ENCODE results near the gene ITGB7.

The ITGB7 gene

DNA sequence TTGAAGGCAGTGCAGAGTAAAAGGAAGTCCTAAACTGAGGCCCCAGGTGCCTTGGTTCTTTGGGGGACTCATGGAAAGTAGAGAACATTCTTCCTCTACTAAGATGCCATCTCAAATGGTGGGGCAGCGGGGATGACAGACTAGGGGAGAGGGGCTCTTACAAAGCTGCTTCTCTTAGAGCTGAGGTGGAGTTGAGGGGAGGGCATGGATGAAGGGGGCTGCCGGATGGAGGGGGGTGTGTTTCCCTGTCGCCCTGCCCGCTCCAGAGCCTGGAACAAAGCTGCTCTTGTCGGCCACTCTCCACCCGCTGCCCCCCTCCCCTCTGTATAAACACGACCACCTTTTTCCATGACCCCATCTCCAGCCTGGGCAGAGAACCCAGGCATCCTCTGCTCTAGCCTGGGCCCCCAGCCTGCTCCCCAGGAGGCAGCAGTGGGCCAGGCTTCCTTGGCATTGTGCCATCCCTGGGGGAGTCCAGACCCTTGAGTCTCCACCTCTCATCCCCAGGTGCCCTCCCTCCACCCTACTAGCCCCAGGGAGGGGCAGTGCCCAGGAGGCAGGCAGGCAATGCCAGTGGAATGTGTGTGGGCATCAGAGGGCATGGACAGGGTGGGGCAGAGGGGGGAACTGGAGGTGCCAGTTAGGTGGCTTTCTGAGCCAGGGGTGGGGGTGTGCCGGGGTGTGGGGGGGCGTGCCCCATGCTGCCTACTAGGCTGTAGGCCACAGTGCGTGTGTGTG lies 23.2 kb upstream of the ITGB7 start:
- no peak for DNase-seq

DNA sequence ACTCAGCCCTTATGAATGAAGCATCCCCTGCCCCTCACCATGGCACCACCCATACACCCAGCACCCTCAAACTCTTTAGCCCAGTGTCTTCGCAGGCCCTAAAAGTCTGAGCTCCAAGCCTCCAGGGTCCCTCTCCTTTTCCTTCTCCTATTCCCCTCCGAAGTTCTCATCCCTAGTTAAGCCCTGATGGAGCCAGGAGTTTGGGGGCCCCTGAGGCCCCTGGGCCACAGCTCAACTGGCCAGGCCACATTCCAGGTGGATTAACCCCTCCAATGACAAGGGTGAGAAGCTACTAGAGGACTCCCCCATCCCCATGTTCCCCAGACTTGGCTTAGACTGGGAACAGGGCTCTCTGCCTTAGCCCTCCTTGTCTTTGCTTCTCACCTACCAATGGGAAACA lies 22.4 kb upstream of the ITGB7 start:
- no peak for DNase-seq

DNA sequence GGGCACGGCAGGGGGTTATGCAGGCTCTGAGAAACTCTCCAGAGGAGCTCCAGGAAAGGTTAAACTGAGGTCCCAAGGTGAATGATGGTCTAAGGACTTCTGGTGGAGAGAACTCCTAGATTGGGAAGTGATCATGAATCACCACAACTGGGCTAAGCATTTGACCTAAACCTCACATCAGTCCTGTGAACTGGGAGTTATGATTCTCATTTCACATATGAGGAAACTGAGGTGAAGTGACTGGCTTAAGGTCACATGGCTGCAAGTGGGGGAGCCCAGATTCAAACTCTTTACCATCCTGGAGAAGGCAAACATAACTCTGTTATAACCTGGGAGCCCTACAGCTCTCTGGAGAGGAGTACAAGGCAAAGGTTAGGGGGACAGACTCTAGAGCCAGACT lies 20.8 kb upstream of the ITGB7 start:
- DNase-seq, result no peak

DNA sequence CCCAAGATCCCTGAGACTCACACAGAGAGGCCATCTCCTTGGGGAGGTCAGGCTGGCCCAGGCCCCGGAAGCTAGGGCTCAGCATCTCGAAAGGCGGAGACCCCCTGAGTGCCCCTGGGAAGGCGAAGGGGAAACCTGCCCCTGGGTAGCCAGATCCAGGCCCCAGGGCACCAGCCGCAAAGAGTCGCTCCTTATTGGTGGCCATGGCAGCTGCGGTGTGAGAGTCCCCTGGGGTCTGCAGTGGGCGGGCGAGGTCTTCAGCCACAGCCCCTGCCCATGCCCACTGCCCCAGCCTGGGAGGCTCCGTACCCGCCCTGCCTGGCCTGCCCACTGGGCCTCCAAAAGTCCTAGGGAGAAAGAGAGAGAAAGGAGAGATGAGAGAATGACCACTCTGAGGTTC lies 20.3 kb upstream of the ITGB7 start:
- DNase-seq, result no peak

DNA sequence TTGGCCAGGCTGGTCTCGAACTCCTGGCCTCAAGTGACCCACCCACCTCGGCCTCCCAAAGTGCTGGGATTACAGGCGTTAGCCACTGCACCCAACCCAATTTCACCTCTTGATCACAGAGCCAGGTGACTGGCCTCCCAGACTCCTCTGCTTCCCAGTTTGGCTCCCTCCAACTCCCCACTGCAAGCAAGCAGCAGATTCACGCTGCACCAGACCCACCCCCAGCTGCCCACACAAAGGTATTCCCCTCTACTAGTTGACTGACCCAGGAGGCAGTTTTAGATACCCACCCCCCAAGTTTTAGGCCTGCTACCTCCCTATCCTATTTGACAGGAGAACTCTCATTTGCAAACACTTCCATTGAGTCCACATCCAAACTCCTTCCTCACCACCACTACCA lies 19.8 kb upstream of the ITGB7 start:
- DNase-seq, result no peak

DNA sequence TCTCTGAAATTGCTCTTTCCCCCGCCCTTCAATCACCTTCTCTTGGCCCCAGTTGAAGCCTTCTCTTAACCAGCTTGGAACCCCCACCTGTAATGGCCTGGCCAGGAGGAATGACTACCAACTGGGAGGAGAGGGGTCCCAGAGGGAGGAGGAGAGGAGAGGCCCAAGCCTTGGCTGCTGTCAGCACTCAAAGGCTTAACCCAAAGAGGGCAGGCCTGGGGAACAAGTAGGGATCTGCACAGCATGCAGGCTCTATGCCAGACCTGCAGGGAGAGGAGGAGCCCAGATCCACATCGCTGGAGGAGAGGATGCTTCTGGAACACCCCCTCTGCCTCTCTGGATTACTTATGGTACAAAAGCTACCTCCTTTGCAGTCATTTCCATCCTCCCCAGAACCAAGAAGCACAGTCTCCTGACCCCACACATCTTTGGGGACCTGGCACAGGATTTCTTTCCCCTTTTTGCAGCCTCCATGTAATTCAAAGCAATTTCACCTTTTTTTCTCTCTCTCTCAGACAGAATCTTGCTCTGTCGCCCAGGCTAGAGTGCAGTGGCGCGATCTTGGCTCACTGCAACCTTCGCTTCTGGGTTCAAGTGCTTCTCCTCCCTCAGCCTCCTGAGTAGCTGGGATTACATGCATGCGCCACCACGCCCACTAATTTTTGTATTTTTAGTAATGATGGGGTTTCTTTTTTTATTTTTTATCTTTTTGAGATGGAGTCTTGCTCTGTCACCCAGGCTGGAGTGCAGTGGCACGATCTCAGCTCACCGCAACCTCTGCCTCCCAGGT lies 18.8 kb upstream of the ITGB7 start:
- DNase-seq, result no peak

DNA sequence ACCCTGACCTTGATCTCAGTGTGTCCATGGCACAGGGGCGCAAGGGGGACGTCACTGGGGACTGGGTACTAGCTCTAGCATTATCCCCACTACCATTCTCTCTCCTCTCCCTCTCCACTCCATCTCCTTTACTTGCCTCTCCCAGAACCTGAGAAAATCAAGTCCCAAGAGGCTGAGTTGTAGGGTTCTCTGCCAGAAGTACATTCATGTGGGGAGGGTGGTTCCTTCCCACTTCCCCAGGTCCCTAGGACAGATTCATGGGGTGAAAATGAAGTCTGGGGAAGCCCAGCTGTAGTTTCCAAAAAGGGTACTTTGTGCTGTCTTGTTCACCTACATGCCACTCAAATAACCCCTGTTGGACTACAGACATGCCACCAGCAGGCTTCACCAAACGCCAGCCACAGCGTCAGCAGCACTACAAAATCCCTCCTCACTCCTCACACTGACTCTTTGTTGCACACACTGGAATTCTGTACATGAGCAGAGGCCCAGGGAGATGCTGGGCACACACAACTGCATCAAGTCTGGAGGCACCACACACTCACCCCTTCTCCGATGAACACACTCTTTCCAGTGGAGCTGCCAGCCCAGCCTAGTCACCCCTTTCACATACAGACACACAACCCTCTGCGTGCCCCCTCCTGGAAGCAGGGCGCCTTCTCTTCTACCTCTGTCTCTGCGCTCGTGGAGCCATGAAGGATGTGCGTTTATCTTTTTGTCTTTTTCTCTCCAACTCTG lies 18.0 kb upstream of the ITGB7 start:
- no peak for DNase-seq

DNA sequence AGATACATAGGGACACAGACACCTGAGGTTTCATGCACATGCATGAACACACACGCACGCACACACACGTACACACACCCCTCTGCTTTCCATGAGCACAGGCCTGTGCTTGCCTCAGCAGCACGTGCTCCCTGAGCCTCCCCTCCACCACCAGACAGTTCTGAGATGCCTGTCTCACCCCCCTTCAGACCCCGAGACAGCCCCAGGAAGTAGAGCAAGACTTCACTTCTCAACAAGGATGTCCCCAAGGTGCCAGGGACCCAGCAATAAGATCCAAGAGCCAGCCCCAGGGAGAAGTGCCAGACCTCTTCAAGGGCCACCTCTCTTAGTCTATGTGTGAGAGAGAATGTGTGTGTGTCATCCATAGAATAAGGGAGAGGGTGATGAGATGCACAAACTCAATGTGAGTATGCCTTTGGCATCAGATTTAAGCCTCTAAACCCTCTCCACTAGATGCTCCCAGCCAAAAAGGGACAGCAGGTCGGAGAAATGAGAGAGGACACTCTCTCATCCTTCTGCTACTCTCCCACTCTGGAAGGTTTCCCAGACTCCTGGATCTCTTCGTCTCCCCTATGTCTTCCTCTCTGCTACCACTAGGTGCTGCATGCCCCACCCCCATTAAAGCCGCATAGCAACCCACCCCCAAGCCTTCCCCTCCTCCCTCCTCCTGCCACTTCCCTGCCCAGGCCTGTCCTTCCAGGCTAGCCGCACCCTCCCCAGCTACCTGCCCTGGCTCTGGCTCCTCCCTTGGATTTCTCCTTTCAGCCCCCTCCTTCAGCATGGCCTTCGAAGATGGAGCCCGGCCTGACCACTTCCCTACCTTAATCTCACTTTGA lies 17.2 kb upstream of the ITGB7 start:
- DNase-seq, result no peak

DNA sequence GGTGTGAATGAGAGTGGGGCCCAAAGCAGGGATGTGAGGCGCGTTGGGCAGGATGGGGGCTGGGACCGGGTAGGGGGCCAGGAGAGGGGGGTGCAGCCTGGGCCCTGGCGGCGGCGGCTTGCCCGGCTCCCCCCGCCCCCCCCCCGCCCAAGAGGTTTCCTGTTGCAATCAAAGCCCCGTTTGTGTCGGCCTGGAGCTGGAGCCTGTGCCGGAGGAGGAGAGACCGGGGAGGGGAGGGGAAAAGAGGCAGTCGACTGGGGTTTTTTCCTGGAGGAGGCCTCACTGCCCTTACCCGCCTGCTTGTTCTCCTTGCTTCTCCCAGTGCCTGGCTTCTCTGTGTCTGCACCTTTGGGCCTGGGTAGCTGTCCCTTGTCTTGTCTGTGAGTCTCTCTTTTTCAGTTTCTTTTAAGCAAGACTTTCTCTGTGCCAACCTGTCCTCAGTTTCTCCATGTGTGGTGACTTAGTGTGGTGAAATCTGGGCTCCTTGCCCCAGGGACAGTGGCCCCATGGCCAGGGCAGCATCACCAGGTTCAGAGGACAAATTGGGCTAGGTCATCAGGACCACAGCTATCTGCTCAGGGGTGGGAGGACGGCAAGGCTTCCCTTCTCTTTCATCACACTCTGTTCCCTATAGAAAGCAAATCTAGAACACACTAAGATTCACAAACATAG lies 16.5 kb upstream of the ITGB7 start:
- DNase-seq, result no peak

DNA sequence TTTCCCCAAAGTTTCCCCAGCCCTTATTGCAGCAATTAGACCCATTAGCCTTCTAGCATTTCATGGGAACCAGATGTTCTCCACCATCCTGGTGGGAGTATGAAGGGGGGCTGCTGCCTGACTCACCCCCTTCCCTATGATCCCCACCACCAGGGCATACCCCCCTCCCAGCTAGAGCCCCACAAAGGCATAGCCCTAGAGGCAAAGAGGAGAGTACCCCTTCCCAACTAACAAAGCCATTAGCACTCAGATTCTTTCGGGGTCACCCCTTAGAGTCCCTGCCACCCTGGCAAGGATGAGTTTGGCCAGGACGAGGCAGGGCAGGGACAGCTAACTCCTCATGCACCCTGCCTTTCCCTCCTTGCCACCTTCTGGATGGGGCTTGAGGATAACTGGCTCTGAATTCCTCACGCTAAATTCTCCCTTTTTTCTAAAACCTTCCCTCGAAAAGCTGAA lies 15.8 kb upstream of the ITGB7 start:
- DNase-seq, result no peak

DNA sequence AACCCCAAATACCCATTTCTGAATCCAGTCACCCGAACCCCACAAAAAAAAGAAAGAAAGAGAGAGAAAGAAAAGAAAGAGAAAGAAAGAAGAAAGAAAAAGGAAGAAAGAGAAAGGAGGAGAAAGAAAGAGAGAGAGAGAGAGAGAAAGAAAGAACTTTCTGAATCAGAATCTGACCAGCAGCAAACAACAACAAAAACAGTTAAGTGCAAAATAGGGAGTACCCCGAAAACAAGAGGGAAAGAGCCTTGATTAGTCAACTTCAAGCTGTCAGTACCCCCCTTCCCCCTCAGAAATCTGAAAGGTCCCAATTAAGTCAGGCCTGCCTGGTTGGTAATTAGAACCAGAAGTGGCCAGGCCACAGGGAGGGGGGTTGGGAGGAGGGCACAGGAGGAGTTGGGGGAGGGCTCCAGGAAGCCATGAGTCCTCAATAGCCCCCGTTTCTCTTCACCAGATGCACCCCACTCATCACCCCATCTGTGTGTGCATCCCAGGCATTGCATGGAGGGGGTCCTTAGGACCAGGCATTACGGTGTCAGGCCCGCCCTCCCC lies 15.2 kb upstream of the ITGB7 start:
- no peak for DNase-seq

DNA sequence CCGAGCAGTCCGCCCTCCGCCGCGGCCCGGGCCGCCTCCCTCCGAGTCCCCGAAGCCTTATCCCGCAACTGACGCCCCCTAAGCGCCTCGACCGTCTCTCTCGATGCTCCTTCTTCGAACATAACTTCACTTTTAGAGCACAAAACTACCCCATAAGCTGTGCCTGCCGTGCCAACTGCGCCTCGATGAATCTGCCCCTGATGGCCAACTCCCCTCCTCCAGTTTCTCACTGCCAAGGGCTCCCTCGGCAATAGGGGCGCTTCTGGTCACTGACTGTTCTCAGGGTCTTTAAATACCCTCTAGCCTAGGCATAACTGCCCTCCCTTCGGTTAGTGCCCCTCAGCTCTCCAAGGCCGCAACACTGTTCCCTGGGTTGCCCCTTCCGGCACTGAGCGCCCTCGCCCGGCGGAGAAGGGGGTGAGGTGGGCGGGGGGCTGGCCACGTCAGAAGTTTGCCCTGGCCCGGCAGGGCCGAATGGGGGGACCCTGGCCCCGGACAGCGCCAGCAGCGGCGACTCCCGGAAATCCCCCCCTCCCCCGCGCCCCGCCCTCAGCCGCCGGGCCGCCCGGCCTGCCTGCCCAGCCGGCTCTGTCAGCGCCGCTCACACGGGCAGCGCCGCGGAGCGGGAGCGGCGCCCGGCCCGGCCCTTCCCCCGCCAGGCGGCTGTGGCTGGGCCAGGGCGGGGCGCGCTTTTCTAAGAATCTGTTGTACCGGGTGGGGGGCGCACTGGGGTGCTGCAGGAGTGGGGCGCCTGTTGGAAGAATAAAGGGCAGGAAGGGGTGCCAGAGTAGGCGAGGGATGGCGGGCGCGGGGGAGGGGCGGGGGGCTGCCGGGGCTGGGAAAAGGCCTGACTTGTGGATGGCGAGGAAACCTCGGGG lies 14.4 kb upstream of the ITGB7 start:
- peak; percentile 62 for DNase-seq

DNA sequence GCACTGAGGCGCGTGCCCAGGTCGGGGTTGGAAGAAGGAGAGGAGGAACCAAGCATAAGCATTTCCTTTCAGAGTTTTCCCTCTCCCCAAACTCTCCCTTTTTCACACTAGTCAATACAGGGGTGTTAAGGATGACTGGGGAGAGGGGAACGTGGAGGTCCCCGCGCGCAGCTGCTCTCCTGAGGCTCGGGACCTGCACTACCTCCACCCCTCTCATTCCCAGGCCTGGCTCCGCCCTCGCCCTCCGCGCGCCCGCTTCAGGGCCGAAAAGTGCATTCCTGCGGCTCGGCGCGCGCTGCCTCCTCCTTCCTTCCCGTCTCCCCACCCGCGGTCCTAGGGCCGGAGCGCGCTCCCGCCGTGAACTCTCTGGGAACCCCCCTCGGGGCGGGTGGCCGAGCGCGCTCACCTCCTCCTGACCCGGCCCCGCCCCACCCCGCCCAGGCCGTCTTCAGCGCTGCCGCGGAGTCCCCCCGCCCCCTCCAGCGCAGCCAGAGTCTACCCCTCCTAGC lies 13.7 kb upstream of the ITGB7 start:
- peak; percentile 75 for DNase-seq

DNA sequence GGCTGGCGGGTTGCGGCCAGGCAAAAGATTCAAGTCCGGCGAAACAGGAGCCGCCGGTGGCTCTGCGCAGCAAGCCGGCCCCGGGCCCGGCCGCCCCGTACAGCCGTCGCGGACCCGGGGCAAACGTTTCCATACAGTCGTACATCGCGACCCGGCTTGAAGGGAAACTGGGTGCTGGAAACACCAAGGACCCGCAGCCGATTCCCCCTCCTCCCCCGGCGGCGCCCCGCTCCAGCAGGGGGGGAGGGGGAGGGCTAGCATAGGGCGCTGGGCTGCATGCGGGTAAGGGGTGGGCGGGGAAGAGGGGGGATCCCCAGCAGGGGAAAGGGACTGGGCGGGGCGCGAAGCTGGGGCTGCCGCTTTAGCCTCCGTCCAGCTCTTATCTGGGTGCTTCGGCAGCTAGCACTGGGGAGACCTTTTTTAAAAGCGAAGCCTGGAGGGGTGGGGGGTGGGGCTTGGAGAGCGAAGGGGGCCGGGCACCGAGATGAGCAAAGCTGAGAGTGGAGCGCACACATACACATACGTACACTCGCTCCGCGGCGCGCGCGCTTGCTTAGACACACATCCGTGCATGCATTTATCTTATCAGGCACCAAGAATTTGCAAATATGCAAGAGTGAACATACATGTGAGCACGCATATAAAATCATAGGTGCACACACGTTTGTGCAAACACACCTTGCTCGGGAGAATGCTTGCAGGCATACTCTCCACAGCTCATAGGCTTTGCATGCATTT lies 13.1 kb upstream of the ITGB7 start:
- DNase-seq, result peak; percentile 76

DNA sequence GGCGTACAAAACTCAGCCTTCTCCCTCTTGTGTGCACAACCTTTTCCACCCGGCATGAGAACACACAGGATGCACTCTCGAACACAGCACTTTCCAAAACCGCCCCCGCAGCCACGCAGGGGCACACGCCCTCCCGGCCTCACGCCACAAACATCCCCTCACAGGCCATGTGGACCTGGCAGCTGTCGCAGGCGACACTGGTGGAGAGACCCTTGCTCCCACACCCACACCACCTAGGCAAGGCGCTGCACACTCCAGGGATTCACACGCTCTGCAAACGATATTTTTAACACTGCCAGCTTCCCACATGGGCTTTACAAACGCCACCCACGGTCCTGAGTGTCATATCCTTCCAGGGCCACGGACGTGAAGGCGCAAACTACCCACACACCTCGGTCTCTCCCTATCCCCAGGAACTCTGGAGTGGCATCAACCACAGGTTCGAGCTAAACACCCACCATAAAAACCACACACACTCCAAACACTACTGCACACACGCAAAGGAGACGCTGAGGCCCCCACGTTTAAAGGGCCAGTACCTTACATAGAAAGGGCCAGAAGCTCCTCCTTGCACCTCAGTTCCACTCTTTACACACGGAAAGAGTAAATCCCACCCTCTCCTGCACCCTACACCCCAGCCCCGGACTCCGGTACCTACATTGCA lies 12.4 kb upstream of the ITGB7 start:
- peak; percentile 61 for DNase-seq

DNA sequence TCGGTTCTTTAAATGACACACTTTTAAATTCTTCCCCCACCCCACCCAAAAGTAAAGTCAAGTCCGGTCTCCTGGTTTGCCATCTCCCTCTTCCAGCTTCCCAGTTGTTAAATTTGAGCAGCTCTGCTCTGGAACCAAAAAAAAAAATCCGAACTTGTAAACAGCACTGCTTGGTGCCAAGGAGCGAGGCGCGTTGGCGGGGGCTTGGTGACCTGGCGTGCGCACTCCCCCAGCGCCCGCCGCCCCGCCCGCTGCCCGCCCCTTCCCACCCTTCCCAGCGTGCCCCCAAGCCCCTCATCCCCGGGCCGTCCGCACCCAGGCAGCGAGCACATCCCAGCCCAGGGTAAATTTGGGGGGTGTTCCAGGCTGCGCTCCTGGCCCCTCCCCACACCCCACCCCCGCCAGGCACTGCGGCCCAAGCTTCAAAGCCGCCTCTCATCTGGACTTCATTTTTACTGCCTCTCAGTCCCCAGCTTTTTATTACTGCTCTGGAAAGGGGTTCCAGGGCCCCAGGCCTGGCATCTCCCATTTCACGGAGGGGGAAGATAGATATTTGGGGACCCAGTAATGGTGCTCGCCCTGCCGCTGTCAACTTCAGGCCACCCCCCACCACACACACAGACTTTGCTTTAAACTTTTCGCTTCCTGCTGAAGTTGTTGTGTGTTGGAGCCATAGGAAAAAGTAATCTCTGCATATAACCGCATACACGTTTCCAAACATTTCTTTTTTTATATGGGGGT lies 11.7 kb upstream of the ITGB7 start:
- DNase-seq, result no peak

DNA sequence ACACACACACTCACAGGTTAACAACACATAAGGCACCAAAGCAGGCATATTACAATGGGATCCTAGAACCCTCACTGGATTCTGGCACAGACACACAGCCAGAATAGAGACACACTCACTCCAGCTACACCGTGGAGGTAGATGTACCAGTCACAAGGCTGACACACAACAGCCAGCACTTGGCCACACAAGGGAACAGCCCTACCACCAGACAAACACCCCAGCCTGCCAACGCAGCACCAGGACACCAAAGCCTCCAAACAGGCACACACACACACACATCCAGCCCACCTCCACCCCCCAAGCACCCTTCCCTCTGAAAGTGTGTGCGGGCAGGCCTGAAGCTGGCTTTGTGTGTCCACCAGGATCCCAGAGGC lies 10.9 kb upstream of the ITGB7 start:
- DNase-seq, result no peak

DNA sequence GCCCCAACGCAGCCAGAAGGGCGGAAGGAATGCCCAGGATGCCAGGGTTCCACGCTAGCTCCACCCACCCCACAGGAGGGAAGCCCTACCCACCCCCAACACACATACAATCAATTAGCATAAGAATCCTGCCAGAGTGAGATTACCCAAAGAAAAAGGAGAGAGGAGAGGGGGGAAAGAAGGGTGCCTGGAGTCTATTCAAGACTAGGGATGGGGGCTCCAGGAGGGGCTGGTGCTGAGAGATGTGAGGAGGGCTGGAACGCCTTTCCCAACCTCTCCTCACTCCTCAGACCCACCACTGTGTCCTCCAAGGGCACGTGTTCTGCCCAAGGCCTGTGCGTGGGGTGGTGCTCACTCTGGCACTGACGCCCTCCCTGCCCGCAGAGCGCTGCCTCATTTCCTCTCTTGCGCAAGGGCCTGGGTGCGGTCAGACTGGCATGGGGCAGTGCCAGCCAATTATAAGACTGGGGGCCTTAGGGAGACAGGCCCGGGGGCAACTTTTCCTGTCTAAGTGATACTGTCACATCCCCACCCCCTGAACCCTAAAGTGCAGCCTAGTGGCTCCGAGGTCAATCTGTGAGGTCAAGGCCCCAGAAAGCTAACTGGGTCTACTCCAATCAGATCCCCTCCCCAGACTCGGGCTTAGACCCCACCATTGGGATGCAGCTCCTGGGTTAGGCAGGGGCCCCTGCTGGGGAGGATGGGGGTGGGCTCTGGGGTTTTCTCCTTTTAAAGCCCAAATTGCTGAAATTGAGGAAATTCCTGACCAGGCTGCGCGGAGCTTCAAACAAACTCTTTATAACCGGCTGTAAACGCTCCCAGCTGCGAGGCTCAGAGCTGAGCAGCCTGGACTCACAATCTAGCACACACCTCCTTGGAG lies 10.2 kb upstream of the ITGB7 start:
- DNase-seq, result peak; percentile 57
